B cell (primary cell): ENCODE results near the gene SLC29A3. TPM values are rescaled to one million over a fixed set of nuclear protein-coding genes. Genes with fewer than 3 reads are reported as not detected.

Source experiments
- ATAC-seq: fragments of 200-7000 bp; cut with Tn5 transposase; one replicate; pipeline ENCODE4 v1.10.0; 2021; ENCODE audit warnings: low read depth, mild to moderate bottlenecking, moderate number of reproducible peaks, moderate library complexity
- CTCF ChIA-PET: fragments of 350-600 bp; sonication (Branson Sonifier 250); formaldehyde crosslinking; loops from one replicate; lab custom pipeline; 2021; ENCODE audit warnings: antibody characterized with exemption, inconsistent platforms; lab: Charles Lee
- POLR2A ChIA-PET: fragments of 350-600 bp; sonication (Branson Sonifier 250); formaldehyde crosslinking; loops from one replicate; lab custom pipeline; 2021; ENCODE audit warnings: antibody characterized with exemption; lab: Charles Lee
- DNase-seq: peaks from one replicate; pipeline ENCODE4 v3.0.0; 2013
- H2AFZ ChIP-seq: 2 replicates; pipeline ENCODE4 v1.6.1; 2012; ENCODE audit warnings: mild to moderate bottlenecking, low read depth, low read length; ENCODE audit not compliant: insufficient read depth, poor library complexity, severe bottlenecking
- H3K27ac ChIP-seq, 2 donors: 1 replicate in 1 of 2; 2 replicates in 1 of 2; pipeline ENCODE4 v1.5.1; 2012 to 2013; ENCODE audit warnings: low read length in 2 of 2, mild to moderate bottlenecking in 2 of 2, moderate library complexity in 1 of 2
- H3K27me3 ChIP-seq, 4 experiments: fragments of 200-600 bp in 1 of 4; sonication (generic) in 1 of 4; replicated peaks in 1 of 4; 1 replicate in 2 of 4; 2 replicates in 2 of 4; pipeline versions ENCODE4 v1.6.1 to v1.7.0; 2013 to 2016; ENCODE audit warnings: low read length in 3 of 4, mild to moderate bottlenecking in 2 of 4, mixed read lengths in 1 of 4, moderate library complexity in 1 of 4; ENCODE audit not compliant: insufficient read depth in 4 of 4, control insufficient read depth in 3 of 4; ENCODE audit errors: control extremely low read depth in 1 of 4
- H3K36me3 ChIP-seq, 2 experiments: replicated peaks in 1 of 2; 1 replicate in 1 of 2; 2 replicates in 1 of 2; pipeline versions ENCODE4 v1.6.1 to v1.7.1; 2013; ENCODE audit warnings: low read length in 1 of 2; ENCODE audit not compliant: insufficient read depth in 2 of 2, control insufficient read depth in 1 of 2; ENCODE audit errors: control extremely low read depth in 1 of 2, extremely low read depth in 1 of 2
- H3K4me1 ChIP-seq, 2 donors: fragments of 200-600 bp in 1 of 2; sonication (generic) in 1 of 2; 1 replicate in 1 of 2; 2 replicates in 1 of 2; pipeline versions ENCODE4 v1.5.1 to v1.6.1; 2013 to 2017; ENCODE audit warnings: low read length in 2 of 2; ENCODE audit not compliant: control insufficient read depth in 2 of 2, insufficient read depth in 2 of 2
- H3K4me2 ChIP-seq: replicated peaks from 2 replicates; pipeline ENCODE3; 2012; ENCODE audit warnings: mild to moderate bottlenecking, low read depth, low read length; ENCODE audit not compliant: poor library complexity, severe bottlenecking
- H3K4me3 ChIP-seq, 5 experiments: fragments of 200-600 bp in 1 of 5; sonication (generic) in 1 of 5; 1 replicate in 3 of 5; 2 replicates in 2 of 5; pipeline versions ENCODE4 v1.5.1 to v1.7.0; 2011 to 2016; ENCODE audit warnings: low read length in 4 of 5, mild to moderate bottlenecking in 4 of 5, low read depth in 2 of 5, control low read depth in 1 of 5, moderate library complexity in 1 of 5; ENCODE audit not compliant: insufficient read depth in 1 of 5; ENCODE audit errors: control extremely low read depth in 1 of 5, extremely low read depth in 1 of 5
- H3K79me2 ChIP-seq: fragments of 200-600 bp; sonication (generic); one replicate; pipeline ENCODE4 v1.6.0; 2016; ENCODE audit warnings: low read length; ENCODE audit not compliant: control insufficient read depth, insufficient read depth
- H3K9ac ChIP-seq: fragments of 200-600 bp; sonication (generic); 2 replicates; pipeline ENCODE4 v1.6.1; 2017; ENCODE audit warnings: mild to moderate bottlenecking, low read length, moderate library complexity
- H3K9me3 ChIP-seq, 3 donors: one replicate each; pipeline versions ENCODE4 v1.6.1 to v1.7.1; 2013; ENCODE audit warnings: low read length in 2 of 3; ENCODE audit not compliant: control insufficient read depth in 2 of 3, insufficient read depth in 1 of 3; ENCODE audit errors: control extremely low read depth in 1 of 3
- H4K20me1 ChIP-seq: 2 replicates; pipeline ENCODE4 v1.6.0; 2012; ENCODE audit warnings: mild to moderate bottlenecking, low read length; ENCODE audit not compliant: insufficient read depth, control insufficient read depth, poor library complexity, severe bottlenecking
- H3K27ac Mint-ChIP-seq: one replicate; pipeline ENCODE4 v1.8.0; 2021; ENCODE audit warnings: mixed read lengths
- H3K27me3 Mint-ChIP-seq: one replicate; pipeline ENCODE4 v1.8.0; 2021; ENCODE audit warnings: mixed read lengths
- H3K4me1 Mint-ChIP-seq: one replicate; pipeline ENCODE4 v1.8.0; 2021; ENCODE audit warnings: mixed read lengths
- H3K4me3 Mint-ChIP-seq: one replicate; pipeline ENCODE4 v1.8.0; 2021; ENCODE audit warnings: mixed read lengths
- H3K9me3 Mint-ChIP-seq: one replicate; pipeline ENCODE4 v1.8.0; 2022; ENCODE audit warnings: mixed read lengths; ENCODE audit not compliant: insufficient read depth
- EZH2 ChIP-seq: IDR thresholded peaks from 2 replicates; pipeline ENCODE4 v1.6.1; 2012; ENCODE audit warnings: borderline replicate concordance, low read depth, mild to moderate bottlenecking, moderate library complexity, low read length; ENCODE audit not compliant: insufficient read depth, poor library complexity, severe bottlenecking
- WGBS: methylation state at CpG from one replicate; pipeline ENCODE4 v1.1.5; 2013; ENCODE audit warnings: missing lambda C conversion rate; ENCODE audit not compliant: insufficient coverage; 5-methylcytosine and 5-hydroxymethylcytosine counted together
- intact Hi-C: fragments of 100-400 bp; cut with micrococcal nuclease; formaldehyde crosslinking; loops from one replicate; pipeline ENCODE4 v1.10.0; 2022
- polyA plus RNA-seq: library from polyadenylated mRNA; depleted of rRNA; stranded (reverse); fragments of >200 nt; gene quantifications from 2 replicates; pipeline ENCODE4 v1.2.3, GENCODE V29; 2012
- total RNA-seq, 2 donors: library from RNA; stranded (reverse); fragments of 120-200 nt in 1 of 2; gene quantifications; 1 replicate in 1 of 2; 2 replicates in 1 of 2; pipeline versions ENCODE4 v1.2.3 to v1.2.4, GENCODE V29; 2013 to 2022
- TF ChIP-seq, protein P1 (sequence below): fragments of 200-600 bp; IDR thresholded peaks from one replicate; pipeline ENCODE4 v1.8.0; 2022; ENCODE audit warnings: antibody characterized with exemption, mild to moderate bottlenecking

The SLC29A3 gene
- total and polyA plus RNA-seq, 2 donors (not counting 1 experiment from before 2014, with no cell fraction given): 4.5 to 8.2 TPM

DNA sequence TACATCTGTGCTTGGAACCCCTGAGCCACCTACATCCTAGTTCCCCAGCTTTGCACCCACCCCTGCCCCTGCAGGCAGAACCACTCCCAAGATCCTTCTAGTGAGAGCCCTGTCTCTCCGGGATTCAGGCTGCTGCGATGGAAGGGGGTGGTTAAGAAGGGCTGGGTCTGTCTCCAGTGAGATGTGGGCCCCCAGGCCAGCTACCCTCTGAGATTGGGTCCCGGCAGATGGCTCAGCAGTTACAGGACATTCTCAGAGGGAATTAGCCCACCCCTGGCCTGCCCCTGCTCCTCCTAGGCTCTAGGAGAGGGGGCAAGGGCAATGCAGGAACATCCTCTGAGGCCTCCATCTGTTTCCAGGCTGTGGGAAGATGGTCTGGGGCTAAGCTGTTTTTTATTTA, 27.7 kb downstream of the SLC29A3 start:
- no peak overlapping the region for H3K27ac Mint-ChIP-seq
- no peak for ATAC-seq
- CTCF ChIA-PET: no interaction called here
- H4K20me1 ChIP-seq: no peaks in the 10 kb centered on the region
- H3K27me3 Mint-ChIP-seq: no peaks in the 10 kb centered on the region
- H3K9me3 ChIP-seq: no peaks in the 10 kb centered on the region
- H3K4me2 ChIP-seq: no peak overlapping the region
- DNase-seq: no peak
- no peak overlapping the region for H2AFZ ChIP-seq
- no peaks in the 10 kb centered on the region for H3K4me1 Mint-ChIP-seq
- H3K9ac ChIP-seq: no peak overlapping the region
- H3K36me3 ChIP-seq: peaks cover 0 to under 1% of the 10 kb centered on the region in 2 experiments
- H3K4me1 ChIP-seq: no peaks in the 10 kb centered on the region
- POLR2A ChIA-PET: interaction anchor here (0.6 kb wide), 1 partner anchor 28 kb away, joined by 5 read pairs; the partner anchor contains the start of gene SLC29A3
- H3K4me3 ChIP-seq: no peak overlapping the region
- no peaks in the 10 kb centered on the region for H3K9me3 Mint-ChIP-seq
- intact Hi-C loops: no loop called here
- TF ChIP-seq, protein P1, sequence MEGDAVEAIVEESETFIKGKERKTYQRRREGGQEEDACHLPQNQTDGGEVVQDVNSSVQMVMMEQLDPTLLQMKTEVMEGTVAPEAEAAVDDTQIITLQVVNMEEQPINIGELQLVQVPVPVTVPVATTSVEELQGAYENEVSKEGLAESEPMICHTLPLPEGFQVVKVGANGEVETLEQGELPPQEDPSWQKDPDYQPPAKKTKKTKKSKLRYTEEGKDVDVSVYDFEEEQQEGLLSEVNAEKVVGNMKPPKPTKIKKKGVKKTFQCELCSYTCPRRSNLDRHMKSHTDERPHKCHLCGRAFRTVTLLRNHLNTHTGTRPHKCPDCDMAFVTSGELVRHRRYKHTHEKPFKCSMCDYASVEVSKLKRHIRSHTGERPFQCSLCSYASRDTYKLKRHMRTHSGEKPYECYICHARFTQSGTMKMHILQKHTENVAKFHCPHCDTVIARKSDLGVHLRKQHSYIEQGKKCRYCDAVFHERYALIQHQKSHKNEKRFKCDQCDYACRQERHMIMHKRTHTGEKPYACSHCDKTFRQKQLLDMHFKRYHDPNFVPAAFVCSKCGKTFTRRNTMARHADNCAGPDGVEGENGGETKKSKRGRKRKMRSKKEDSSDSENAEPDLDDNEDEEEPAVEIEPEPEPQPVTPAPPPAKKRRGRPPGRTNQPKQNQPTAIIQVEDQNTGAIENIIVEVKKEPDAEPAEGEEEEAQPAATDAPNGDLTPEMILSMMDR: no peak
- no peak for TF ChIP-seq EZH2
- no peak overlapping the region for H3K27ac ChIP-seq
- WGBS: 100% methylated on average over 2 of the region's 3 CpGs
- no peak overlapping the region for H3K4me3 Mint-ChIP-seq
- H3K27me3 ChIP-seq: no peaks in the 10 kb centered on the region
- no peaks in the 10 kb centered on the region for H3K79me2 ChIP-seq

DNA sequence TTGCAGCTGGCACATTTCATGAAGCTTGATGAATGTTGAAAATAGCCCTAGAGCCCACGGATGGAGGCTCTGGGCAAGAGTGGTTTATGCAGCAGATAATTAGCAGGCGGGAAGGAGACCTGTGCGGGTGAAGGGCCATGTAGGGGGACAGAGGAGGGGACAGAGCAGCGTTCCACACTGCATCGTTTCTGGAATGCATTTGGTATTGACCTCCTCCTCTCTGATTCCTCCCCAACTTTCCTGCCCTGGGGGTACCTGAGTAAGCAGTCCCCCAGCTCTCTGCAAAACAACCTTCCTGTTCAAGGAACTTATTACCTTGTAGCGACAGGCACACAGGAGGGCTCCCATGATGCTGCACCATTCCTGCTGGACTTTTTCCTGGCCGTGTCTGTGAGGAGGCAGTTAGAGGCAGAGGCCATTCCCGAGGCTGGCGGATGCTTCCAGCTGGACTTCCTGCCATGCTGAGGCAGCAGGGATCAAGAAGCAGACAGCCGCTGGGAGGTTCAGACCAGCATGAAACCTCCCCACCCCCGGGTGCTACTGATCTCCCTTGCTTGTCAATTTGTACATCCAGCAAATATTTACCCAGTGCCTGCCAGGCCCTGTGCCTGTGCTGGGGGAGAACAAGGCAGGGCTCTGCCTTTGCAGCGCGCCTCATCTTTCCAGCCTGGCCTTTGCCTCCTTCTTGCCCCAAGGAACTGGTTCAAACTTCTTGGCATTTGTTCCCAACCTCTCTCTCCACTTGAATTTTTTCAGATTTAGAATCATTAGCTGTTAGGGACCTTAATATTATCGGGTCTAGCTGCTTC, 28.7 kb downstream of the SLC29A3 start:
- H3K9me3 Mint-ChIP-seq: no peaks in the 10 kb centered on the region
- Histone ChIP-seq H3K9me3 (no peaks in the 10 kb centered on the region), H3K9ac (no peak overlapping the region), H3K79me2 (no peaks in the 10 kb centered on the region), H3K4me1 (no peaks in the 10 kb centered on the region), H2AFZ (no peak overlapping the region), H3K4me2 (no peak overlapping the region), H3K4me3 (no peak overlapping the region), H3K27ac (no peak overlapping the region), H3K27me3 (no peaks in the 10 kb centered on the region), H4K20me1 (no peaks in the 10 kb centered on the region), H3K36me3 (no peaks in the 10 kb centered on the region)
- no peak overlapping the region for H3K27ac Mint-ChIP-seq
- intact Hi-C loops: no loop called here
- CTCF ChIA-PET: no interaction called here
- no peaks in the 10 kb centered on the region for H3K4me1 Mint-ChIP-seq
- no peak overlapping the region for H3K4me3 Mint-ChIP-seq
- POLR2A ChIA-PET: no interaction called here
- no peak for TF ChIP-seq EZH2
- TF ChIP-seq, protein P1: no peak
- no peak for DNase-seq
- no peaks in the 10 kb centered on the region for H3K27me3 Mint-ChIP-seq
- no peak for ATAC-seq
- WGBS: 96% methylated on average over 13 of the region's 14 CpGs
